IMR-90 (cell line): ENCODE data around the gene CORO1C. TPM values are rescaled to one million over a fixed set of nuclear protein-coding genes. Genes with fewer than 3 reads are reported as not detected.

ENCODE experiments used
- ATAC-seq: fragments of 200-7000 bp; cut with Tn5 transposase; 2 replicates; pipeline ENCODE4 v1.9.1; 2020; ENCODE audit warnings: low read depth, mild to moderate bottlenecking, moderate library complexity
- BruUV-seq: library from RNA; stranded (reverse); fragments of 400-500 nt; replicated peaks from 2 replicates; lab custom pipeline; 2021; lab: Mats Ljungman, UMichigan
- CTCF ChIA-PET: fragments of 300-600 bp; formaldehyde crosslinking; extraction: SDS; loops from one replicate; lab custom pipeline; 2021; ENCODE audit warnings: antibody characterized with exemption; lab: Yijun Ruan, JAX
- POLR2A ChIA-PET: fragments of 300-600 bp; sonication (Branson Sonifier 250); formaldehyde crosslinking; loops from one replicate; lab custom pipeline; 2022; ENCODE audit warnings: antibody characterized with exemption; ENCODE audit not compliant: unreplicated experiment; lab: Charles Lee
- DNase-seq: peaks from one replicate; pipeline ENCODE4 v3.0.0; 2013
- H2AFZ ChIP-seq: replicated peaks from 2 replicates; pipeline ENCODE3; 2013; ENCODE audit warnings: low read length, mild to moderate bottlenecking; ENCODE audit not compliant: poor library complexity
- H2AK5ac ChIP-seq: 2 replicates; pipeline ENCODE4 v1.6.1; 2013; ENCODE audit warnings: low read depth, low read length, inconsistent platforms
- H2AK9ac ChIP-seq: replicated peaks from 2 replicates; pipeline ENCODE3; 2013; ENCODE audit warnings: mild to moderate bottlenecking, low read depth, low read length, moderate library complexity; ENCODE audit not compliant: poor library complexity
- H2BK120ac ChIP-seq: 2 replicates; pipeline ENCODE4 v1.6.1; 2013; ENCODE audit warnings: low read depth, low read length, inconsistent platforms
- H2BK15ac ChIP-seq: 3 replicates; pipeline ENCODE4 v1.6.1; 2013; ENCODE audit warnings: low read depth, low read length, inconsistent platforms
- H2BK20ac ChIP-seq: 2 replicates; pipeline ENCODE4 v1.6.1; 2013; ENCODE audit warnings: low read depth, mild to moderate bottlenecking, inconsistent platforms, low read length, moderate library complexity
- H2BK5ac ChIP-seq: 2 replicates; pipeline ENCODE4 v1.6.1; 2013; ENCODE audit warnings: mild to moderate bottlenecking, low read depth, low read length, inconsistent platforms; ENCODE audit not compliant: poor library complexity, severe bottlenecking
- H3K14ac ChIP-seq: replicated peaks from 2 replicates; pipeline ENCODE4 v1.6.1; 2013; ENCODE audit warnings: low read depth, low read length, inconsistent platforms
- H3K18ac ChIP-seq: 2 replicates; pipeline ENCODE4 v1.6.1; 2013; ENCODE audit warnings: low read depth, low read length, control low read depth
- H3K23ac ChIP-seq: 2 replicates; pipeline ENCODE4 v1.6.1; 2013; ENCODE audit warnings: low read depth, low read length, inconsistent platforms
- H3K27ac ChIP-seq: 2 replicates; pipeline ENCODE4 v1.5.1; 2013; ENCODE audit warnings: mild to moderate bottlenecking, control low read depth, low read length; ENCODE audit not compliant: insufficient read depth
- H3K27me3 ChIP-seq: 2 replicates; pipeline ENCODE4 v1.6.1; 2013; ENCODE audit warnings: low read length; ENCODE audit not compliant: control insufficient read depth, insufficient read depth
- H3K36me3 ChIP-seq: 2 replicates; pipeline ENCODE4 v1.6.1; 2013; ENCODE audit warnings: low read length, mixed read lengths; ENCODE audit not compliant: control insufficient read depth, insufficient read depth
- H3K4ac ChIP-seq: 2 replicates; pipeline ENCODE4 v1.6.1; 2013; ENCODE audit warnings: low read depth, low read length, inconsistent platforms
- H3K4me1 ChIP-seq: 2 replicates; pipeline ENCODE4 v1.6.1; 2013; ENCODE audit warnings: low read length, mixed read lengths; ENCODE audit not compliant: control insufficient read depth, insufficient read depth
- H3K4me2 ChIP-seq: 2 replicates; pipeline ENCODE4 v1.6.1; 2013; ENCODE audit warnings: low read depth, mild to moderate bottlenecking, control low read depth, low read length, moderate library complexity
- H3K4me3 ChIP-seq: 2 replicates; pipeline ENCODE4 v1.5.1; 2013; ENCODE audit warnings: low read depth, mild to moderate bottlenecking, control low read depth, low read length, moderate library complexity; ENCODE audit not compliant: insufficient read depth
- H3K56ac ChIP-seq: 2 replicates; pipeline ENCODE4 v1.6.1; 2013; ENCODE audit warnings: low read length, inconsistent platforms; ENCODE audit not compliant: insufficient read depth; ENCODE audit errors: extremely low read depth
- H3K79me1 ChIP-seq, 2 experiments: 2 replicates each; pipeline ENCODE4 v1.6.1; 2013; ENCODE audit warnings: low read length in 2 of 2, inconsistent platforms in 1 of 2, low read depth in 1 of 2
- H3K9ac ChIP-seq: 2 replicates; pipeline ENCODE4 v1.6.1; 2013; ENCODE audit warnings: low read depth, low read length, control low read depth
- H3K9me1 ChIP-seq: 2 replicates; pipeline ENCODE4 v1.6.1; 2013; ENCODE audit warnings: low read length, inconsistent platforms; ENCODE audit not compliant: insufficient read depth
- H3K9me3 ChIP-seq: 2 replicates; pipeline ENCODE4 v1.6.1; 2013; ENCODE audit warnings: low read length; ENCODE audit not compliant: control insufficient read depth, insufficient read depth
- H4K20me1 ChIP-seq: 2 replicates; pipeline ENCODE4 v1.6.1; 2013; ENCODE audit warnings: low read length, inconsistent platforms; ENCODE audit not compliant: insufficient read depth
- H4K5ac ChIP-seq: 2 replicates; pipeline ENCODE4 v1.6.1; 2013; ENCODE audit warnings: mild to moderate bottlenecking, low read depth, low read length, control low read depth
- H4K8ac ChIP-seq, 2 experiments: 2 replicates each; pipeline ENCODE4 v1.6.1; 2013; ENCODE audit warnings: low read depth in 2 of 2, low read length in 2 of 2, control low read depth in 1 of 2, inconsistent platforms in 1 of 2
- H4K91ac ChIP-seq: 2 replicates; pipeline ENCODE4 v1.6.1; 2013; ENCODE audit warnings: low read depth, low read length, inconsistent platforms; ENCODE audit not compliant: insufficient read depth
- BHLHE40 ChIP-seq: fragments of 150-350 bp; IDR thresholded peaks from 2 replicates; pipeline ENCODE4 v1.6.1; 2016; ENCODE audit warnings: mild to moderate bottlenecking, low read depth, low read length
- CEBPB ChIP-seq: IDR thresholded peaks from 2 replicates; pipeline ENCODE4 v1.6.1; 2012; ENCODE audit warnings: low read depth, low read length, improper control_type of control experiment
- MAFK ChIP-seq: IDR thresholded peaks from 2 replicates; pipeline ENCODE4 v1.6.1; 2012; ENCODE audit warnings: low read depth, low read length, improper control_type of control experiment
- RAD21 ChIP-seq: IDR thresholded peaks from 2 replicates; pipeline ENCODE4 v1.6.1; 2012; ENCODE audit warnings: low read length, improper control_type of control experiment
- WGBS, 2 experiments: methylation state at CpG; one replicate each; pipeline versions ENCODE4 v1.1.5 to v1.1.7; 2013; ENCODE audit warnings: missing lambda C conversion rate in 2 of 2; ENCODE audit not compliant: insufficient read length in 1 of 2; ENCODE audit errors: extremely low coverage in 2 of 2; 5-methylcytosine and 5-hydroxymethylcytosine counted together
- dilution Hi-C: fragments of 300-500 bp; cut with HindIII; formaldehyde crosslinking; loops from one replicate; pipeline ENCODE4 v1.14.3; 2018; ENCODE audit warnings: low sequenced_read_pairs; ENCODE audit not compliant: unreplicated experiment
- in situ Hi-C: fragments of 300-500 bp; cut with MboI; formaldehyde crosslinking; loops from 3 replicates; pipeline ENCODE4 v1.14.3; 2019; ENCODE audit warnings: low sequenced_read_pairs, inconsistent platforms, mixed read lengths
- intact Hi-C: fragments of 100-400 bp; cut with micrococcal nuclease; formaldehyde crosslinking; loops from 2 replicates; pipeline ENCODE4 v1.10.0; 2022
- polyA plus RNA-seq, 3 experiments: library from polyadenylated mRNA; depleted of rRNA; stranded (reverse); fragments of >200 nt; gene quantifications; 2 replicates each; pipeline ENCODE4 v1.2.3, GENCODE V29; 2012; ENCODE audit warnings: low replicate concordance in 1 of 3
- total RNA-seq: library from RNA; depleted of rRNA; stranded (reverse); fragments of >200 nt; gene quantifications from 2 replicates; pipeline ENCODE4 v1.2.3, GENCODE V29; 2012

CORO1C gene
- total and polyA plus RNA-seq, 2 of the 4 experiments (the other 2 are of a cell fraction), result 675 to 1,100 TPM

- H3K79me1 ChIP-seq, result peaks cover 4 to 17% of the 10 kb centered on the region in 2 experiments
- H3K23ac ChIP-seq, result no peak overlapping the region
- no peak overlapping the region for H2AK5ac ChIP-seq
- no peak overlapping the region for H3K56ac ChIP-seq
- ChIA-PET CTCF (no interaction called here), POLR2A (no interaction called here)
- H3K27me3 ChIP-seq, result no peaks in the 10 kb centered on the region
- no peak overlapping the region for H2AFZ ChIP-seq
- no peaks in the 10 kb centered on the region for H3K36me3 ChIP-seq
- peaks cover 3% of the 10 kb centered on the region for H4K20me1 ChIP-seq
- H3K14ac ChIP-seq, result no peak overlapping the region
- dilution Hi-C loops (no loop called here), in situ Hi-C loops (loop anchor here (5.0 kb wide), 1 partner anchor 36 kb away; no protein-coding TSS in a partner anchor), intact Hi-C loops (no loop called here)
- H3K4me2 ChIP-seq, result no peak overlapping the region
- H4K8ac ChIP-seq, result no peak overlapping the region
- no peak overlapping the region for H4K5ac ChIP-seq
- H4K91ac ChIP-seq, result no peak overlapping the region
- no peak overlapping the region for H2BK20ac ChIP-seq
- H3K9ac ChIP-seq, result no peak overlapping the region
- H2BK120ac ChIP-seq, result no peak overlapping the region
- H2BK5ac ChIP-seq, result no peak overlapping the region
- DNase-seq (no peak), ATAC-seq (no peak)
- no peak overlapping the region for H2BK15ac ChIP-seq
- no peak overlapping the region for H3K18ac ChIP-seq
- H3K9me3 ChIP-seq, result no peaks in the 10 kb centered on the region; the same call in 1 of the 2 replicates
- TF ChIP-seq RAD21 (no peak), MAFK (no peak), CEBPB (no peak), BHLHE40 (no peak)
- H3K9me1 ChIP-seq, result peaks cover 7% of the 10 kb centered on the region
- no peak overlapping the region for H3K4me3 ChIP-seq
- H3K27ac ChIP-seq, result no peak overlapping the region
- H2AK9ac ChIP-seq, result no peak overlapping the region
- BruUV-seq, result no TSS peak
- H3K4ac ChIP-seq, result no peak overlapping the region
- WGBS, 2 experiments, result 100% methylated on average over 1 of the region's 3 CpGs; no CpG with 5 or more reads in 1 of the 2 experiments
- peaks cover 4% of the 10 kb centered on the region; the same call in 1 of the 2 replicates for H3K4me1 ChIP-seq
These were observed 4.5 kb upstream of the CORO1C start for GRCh38 chr12:108735855-108736254.
